Measurements from ENCODE around the gene RFTN2.
"Not testable (repeated sequence)": the region's sequence is repeated elsewhere in the genome, so short reads cannot be mapped to it uniquely, and the experiment has no call there.

RFTN2 gene

DNA sequence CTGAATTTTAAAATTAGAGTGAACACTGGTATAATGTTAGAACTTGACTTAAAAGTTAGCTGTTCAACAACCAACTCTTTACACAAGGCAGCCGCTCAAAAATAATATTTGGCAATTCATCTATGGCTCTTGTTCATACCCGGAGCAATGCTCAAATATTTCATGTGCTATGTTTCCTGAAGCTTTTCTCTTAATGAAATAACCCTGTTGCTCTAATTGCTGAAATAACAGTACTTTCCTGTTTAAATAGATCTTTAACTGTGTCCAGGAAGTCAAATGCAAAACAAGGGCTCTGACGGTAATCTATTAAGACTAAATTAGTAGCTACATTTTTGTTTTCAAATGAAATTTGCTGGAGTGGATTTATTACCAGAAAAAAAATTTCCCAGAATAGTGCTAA, 33.7 kb downstream of the RFTN2 start:
- no peak for DNase-seq (ENCODE audit: extremely low read depth, low read depth)
- no peak for TF ChIP-seq CTCF (IDR thresholded peaks at IDR 0.05; ENCODE audit: low read depth, low read length)

DNA sequence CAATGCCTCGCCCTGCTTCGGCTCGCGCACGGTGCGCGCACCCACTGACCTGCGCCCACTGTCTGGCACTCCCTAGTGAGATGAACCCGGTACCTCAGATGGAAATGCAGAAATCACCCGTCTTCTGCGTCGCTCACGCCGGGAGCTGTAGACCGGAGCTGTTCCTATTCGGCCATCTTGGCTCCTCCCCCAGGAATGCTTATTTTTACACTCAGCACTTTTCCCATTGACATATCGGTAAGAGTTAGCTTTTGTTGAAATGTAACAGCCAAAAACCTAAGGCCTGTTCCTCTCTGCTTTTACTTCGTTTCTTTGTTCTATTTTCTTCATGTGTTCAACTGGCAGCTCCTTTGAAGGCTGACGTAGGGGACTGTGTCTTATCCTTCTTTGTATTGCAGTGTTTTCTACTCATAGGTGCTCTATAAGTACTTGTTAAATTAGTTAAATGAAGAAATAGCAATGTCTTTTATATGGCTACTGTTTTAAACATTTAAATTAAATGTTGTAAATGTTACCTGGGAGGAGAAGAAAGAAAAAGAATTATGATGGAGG, 34.7 kb downstream of the RFTN2 start:
- not testable (repeated sequence) for DNase-seq (ENCODE audit: extremely low read depth, low read depth)

GRCh38 chr2:197633109-197633657, 42.2 kb downstream of the RFTN2 start:
- no peak for DNase-seq (ENCODE audit: extremely low read depth, low read depth)
- no peak for TF ChIP-seq CTCF (IDR thresholded peaks at IDR 0.05; ENCODE audit: low read depth, low read length)

GRCh38 chr2:197628043-197628500, 47.3 kb downstream of the RFTN2 start:
- no peak for DNase-seq (ENCODE audit: extremely low read depth, low read depth)
- TF ChIP-seq CTCF (IDR thresholded peaks at IDR 0.05; ENCODE audit: low read depth, low read length): no peak

DNA sequence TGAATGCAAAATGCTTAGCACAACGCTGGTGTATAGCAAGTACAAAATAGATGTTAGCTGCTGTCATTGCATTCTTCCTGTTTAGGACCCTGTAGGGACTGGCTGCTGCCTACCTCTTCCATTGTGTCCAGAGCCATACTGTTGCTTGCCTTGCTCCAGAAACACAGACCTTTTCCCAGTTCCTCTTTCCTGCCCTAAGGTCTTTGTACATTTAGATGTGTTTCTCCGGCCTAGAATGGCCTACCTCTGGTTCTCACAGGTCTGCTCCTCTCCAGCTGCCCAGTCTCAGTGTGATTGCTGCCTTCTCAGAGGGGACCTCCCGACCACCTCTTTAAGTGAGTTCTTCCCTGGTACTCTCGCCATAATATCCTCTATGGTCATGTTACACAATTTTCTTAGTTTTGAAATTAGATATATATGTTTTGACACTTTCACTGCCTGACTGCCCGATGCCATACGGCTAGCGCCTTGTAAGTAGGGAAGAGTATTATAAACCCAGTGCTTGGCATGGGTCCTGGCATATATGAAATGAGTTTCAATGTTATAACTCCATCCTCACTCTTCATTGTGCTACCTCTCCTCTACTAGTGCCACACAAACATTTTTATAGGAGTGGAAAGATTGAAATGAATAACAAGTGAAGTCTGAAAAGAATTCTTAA, 48.3 kb downstream of the RFTN2 start:
- TF ChIP-seq CTCF (IDR thresholded peaks at IDR 0.05; ENCODE audit: low read depth, low read length): no peak
- DNase-seq (ENCODE audit: extremely low read depth, low read depth): no peak

GRCh38 chr2:197620133-197620532, 55.3 kb downstream of the RFTN2 start:
- DNase-seq (ENCODE audit: extremely low read depth, low read depth): no peak
- TF ChIP-seq CTCF (IDR thresholded peaks at IDR 0.05; ENCODE audit: low read depth, low read length): no peak

DNA sequence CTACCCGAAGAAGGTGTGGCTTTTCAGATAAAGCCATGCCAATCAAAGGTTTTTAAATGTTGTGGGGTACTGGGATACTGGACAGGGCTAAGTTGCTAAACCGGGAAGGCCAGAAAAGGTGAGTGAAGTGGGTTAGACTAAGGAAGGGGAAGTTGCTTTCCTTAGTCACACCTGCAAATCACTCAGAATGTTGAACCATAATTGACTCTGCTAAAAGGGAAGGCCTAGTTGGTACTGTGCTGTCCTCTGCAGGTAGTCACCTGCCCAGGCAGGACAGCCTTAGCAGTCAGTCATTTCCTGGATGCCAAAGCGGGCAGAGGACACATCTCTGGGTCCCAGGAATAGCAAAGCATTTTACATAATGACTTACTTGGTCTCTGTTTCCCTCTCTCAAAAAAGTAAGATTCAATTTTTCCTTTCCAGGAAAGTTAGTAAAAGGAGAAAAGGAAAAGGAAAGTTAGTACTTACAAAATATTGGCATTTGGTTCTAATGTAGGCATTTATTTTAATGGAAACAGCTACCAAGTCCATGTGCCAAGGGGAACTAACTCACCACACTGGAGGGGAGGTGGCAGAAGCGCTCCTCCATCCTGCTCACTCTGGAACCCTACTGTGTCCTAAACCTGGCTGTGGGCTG, 60.3 kb downstream of the RFTN2 start:
- DNase-seq (ENCODE audit: extremely low read depth, low read depth): no peak
- TF ChIP-seq CTCF (IDR thresholded peaks at IDR 0.05; ENCODE audit: low read depth, low read length): no peak

Data from AG09319 (cell line).